Activated T-cell treated with anti-CD3 and anti-CD28 coated beads for 24 hours (primary cell): ENCODE data around the gene SURF1.
"Not testable (repeated sequence)": the region's sequence is repeated elsewhere in the genome, so short reads cannot be mapped to it uniquely, and the experiment has no call there.

Source experiments
- DNase-seq: peaks from one replicate; pipeline ENCODE4 v3.0.0-alpha.2; 2020; ENCODE audit warnings: low read depth

Gene SURF1

DNA sequence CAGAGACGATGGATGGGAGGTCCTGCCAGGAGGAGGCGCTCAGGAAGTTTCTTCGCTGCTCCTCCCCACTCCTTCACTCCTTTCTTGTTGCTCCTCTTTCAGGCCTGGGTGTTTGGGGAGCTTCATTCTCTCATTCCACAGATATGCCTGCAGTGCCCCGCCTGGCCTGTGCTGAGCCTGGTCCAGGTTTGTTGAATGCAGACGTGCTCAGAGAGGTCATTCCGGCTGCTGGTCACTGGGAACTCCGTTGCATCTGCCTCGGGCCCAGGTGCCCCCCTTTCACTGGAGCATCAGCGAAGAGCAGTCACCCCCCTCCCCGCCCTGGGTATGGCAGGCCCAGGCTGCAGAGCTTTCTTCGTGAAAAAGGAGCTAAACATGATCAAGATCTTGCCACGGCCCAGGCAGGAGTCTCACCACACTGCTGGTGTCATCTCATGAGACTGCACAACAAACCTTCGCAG, 35.8 kb downstream of the SURF1 start:
- DNase-seq: no peak

- not testable (repeated sequence) for DNase-seq
Observed at GRCh38 chr9:133317551-133317950, 38.7 kb downstream of the SURF1 start.

GRCh38 chr9:133315997-133316396, 40.3 kb downstream of the SURF1 start:
- DNase-seq: no peak

DNA sequence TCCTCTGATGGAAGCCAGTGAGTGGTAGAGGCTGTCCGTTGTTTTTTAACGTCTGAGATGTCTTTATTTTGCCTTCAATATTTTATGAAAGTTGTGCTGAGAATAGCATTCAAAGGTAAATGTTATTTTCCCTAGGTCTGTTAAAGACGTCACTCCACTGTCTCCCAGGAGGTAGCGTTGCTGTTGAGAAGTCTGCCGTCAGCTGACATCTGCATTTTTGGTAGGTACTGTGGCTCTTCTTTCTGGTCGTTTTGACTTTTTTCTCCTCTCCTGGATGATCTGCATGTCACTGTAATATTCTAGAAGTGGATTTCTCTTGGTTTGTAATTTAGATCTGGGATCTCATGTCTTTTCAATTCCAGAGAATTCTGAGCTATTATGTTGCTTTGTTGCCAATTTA, 46.7 kb downstream of the SURF1 start:
- no peak for DNase-seq

DNA sequence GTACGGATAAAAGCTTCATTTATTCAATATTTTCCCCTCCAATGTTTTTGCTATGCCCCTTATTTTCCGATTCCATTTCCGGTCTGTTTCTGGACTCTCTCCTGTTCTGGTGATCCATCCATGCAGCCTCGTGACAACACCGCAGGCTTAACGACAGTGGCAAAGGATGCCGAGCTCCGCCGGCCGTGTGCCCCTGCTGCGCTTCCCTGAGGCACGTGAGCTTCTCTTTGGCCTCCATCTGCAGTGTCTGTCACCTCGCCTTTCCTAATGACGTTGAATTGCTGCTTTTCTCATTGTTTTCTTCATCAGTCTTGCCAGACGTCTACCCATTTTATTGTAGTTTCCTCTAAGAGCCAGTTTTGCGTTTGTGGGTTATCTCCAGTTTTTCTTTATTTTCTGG, 49.0 kb downstream of the SURF1 start:
- no peak for DNase-seq

DNA sequence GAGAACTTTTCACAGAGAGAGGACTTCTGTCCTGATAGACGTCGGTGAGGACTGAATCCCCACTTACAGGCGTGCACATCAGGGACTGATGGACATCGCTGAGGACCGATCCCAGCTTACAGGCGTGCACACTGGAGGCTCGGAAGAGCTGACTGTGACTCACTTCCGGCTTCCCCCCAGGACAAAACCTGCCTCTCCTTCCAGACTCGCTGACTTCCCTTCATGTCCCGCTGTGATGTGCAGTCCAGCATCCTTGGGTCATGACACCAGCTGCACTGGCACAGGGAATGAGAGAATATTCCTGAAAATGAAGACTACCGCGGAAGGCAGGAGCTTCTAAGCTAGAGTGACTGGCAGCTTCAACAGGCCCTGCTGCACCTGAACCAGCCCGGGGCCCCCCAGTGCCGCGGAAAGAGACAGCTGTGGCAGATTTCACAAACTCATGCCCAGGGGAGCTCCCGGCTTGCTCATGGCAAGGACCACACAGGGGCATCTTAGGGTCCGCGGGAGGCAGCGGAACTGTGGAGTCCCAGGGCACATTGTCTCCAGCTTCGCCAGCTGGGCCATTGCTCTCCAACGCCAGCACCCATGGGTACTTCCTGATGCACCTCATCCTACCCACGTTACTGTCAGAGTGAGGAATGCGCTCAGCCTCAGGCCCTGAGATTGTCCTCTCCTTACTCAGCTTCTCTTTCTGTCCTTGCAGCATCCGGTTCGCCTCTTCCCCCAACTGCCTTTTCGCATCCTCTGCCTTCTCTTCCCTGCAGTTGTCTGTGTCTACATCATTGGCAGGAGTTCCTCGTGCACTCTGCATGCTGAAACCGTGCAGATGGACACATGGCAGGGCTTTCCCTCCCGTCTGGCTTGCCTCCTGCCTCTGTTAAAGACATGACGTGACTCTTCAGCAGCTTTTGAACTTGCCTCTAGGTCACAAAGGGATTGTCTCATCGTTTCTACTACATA, 49.8 kb downstream of the SURF1 start:
- DNase-seq: no peak

GRCh38 chr9:133305731-133306130, 50.6 kb downstream of the SURF1 start:
- DNase-seq: no peak

DNA sequence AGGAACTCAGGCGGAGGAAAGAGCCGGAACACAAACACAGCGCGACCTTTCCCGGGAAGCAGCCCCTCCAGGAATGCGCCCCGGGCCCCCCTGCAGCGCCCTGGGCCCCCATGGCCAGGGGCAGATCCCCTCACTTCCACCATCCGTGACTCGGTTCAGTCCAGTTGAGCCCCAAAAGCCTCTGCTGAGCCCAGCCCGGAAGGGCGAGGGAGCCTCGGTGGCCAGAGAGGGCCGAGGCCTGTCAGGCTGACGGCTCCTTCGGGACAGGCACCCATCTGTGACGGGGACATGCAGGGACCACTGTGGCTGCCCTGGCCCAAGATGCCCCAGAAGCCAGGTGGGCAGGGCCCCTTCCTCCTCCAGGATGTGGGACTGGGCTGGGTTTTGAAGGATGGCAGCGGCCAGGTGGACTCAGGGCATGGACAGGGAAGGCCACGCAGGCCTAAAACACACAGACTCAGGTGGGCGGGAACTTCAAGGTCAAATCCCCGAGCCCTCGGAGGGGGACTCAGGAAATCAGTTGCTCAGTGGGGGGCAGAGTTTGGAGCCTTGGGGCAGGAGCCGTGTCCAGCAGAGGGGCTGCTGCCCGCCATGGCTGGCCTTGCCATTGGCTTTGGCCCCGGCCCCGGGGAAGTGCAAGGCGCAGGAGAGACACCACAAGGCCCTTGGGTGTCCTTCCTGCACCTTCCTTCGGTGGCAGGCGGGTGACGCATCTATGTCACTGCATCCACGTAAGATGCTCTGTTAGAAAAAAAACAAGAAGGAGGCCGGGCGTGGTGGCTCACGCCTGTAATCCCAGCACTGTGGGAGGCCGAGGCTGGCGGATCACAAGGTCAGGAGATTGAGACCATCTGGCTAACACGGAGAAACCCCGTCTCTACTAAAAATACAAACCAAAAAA, 51.6 kb downstream of the SURF1 start:
- no peak for DNase-seq

- DNase-seq: no peak
Observed at GRCh38 chr9:133304158-133304470, 52.2 kb downstream of the SURF1 start.

- DNase-seq: no peak
Observed at GRCh38 chr9:133303266-133304157, 52.8 kb downstream of the SURF1 start.
